Nephron (organoid): Measurements from ENCODE around the gene RNF224.
A peak's percentile ranks its signal among the peaks of the same experiment; 100 is the strongest.
"Not testable (repeated sequence)": the region's sequence is repeated elsewhere in the genome, so short reads cannot be mapped to it uniquely, and the experiment has no call there.

Source experiments
- H3K27ac Mint-ChIP-seq, 3 experiments: 2 replicates each; pipeline ENCODE4 v1.8.0; 2020; ENCODE audit warnings: mixed read lengths in 3 of 3, mild to moderate bottlenecking in 2 of 3, moderate library complexity in 1 of 3
- H3K27me3 Mint-ChIP-seq: 2 replicates; pipeline ENCODE4 v1.8.0; 2021; ENCODE audit warnings: low read depth, mild to moderate bottlenecking, moderate library complexity, mixed read lengths
- H3K36me3 Mint-ChIP-seq: 2 replicates; pipeline ENCODE4 v1.8.0; 2020; ENCODE audit warnings: low read depth, mixed read lengths
- H3K4me1 Mint-ChIP-seq: 2 replicates; pipeline ENCODE4 v1.8.0; 2020; ENCODE audit warnings: mixed read lengths
- H3K4me3 Mint-ChIP-seq, 3 experiments: 2 replicates each; pipeline ENCODE4 v1.8.0; 2020; ENCODE audit warnings: mild to moderate bottlenecking in 3 of 3, mixed read lengths in 3 of 3, moderate library complexity in 2 of 3
- H3K9me3 Mint-ChIP-seq: 2 replicates; pipeline ENCODE4 v1.8.0; 2020; ENCODE audit warnings: mixed read lengths
- TF ChIP-seq, protein P1 (sequence below), 3 experiments: fragments of 200-600 bp; sonication (generic); IDR thresholded peaks; one replicate each; pipeline ENCODE4 v1.5.0; 2021; ENCODE audit warnings: antibody characterized with exemption in 3 of 3; ENCODE audit not compliant: unreplicated experiment in 3 of 3

RNF224 gene

DNA sequence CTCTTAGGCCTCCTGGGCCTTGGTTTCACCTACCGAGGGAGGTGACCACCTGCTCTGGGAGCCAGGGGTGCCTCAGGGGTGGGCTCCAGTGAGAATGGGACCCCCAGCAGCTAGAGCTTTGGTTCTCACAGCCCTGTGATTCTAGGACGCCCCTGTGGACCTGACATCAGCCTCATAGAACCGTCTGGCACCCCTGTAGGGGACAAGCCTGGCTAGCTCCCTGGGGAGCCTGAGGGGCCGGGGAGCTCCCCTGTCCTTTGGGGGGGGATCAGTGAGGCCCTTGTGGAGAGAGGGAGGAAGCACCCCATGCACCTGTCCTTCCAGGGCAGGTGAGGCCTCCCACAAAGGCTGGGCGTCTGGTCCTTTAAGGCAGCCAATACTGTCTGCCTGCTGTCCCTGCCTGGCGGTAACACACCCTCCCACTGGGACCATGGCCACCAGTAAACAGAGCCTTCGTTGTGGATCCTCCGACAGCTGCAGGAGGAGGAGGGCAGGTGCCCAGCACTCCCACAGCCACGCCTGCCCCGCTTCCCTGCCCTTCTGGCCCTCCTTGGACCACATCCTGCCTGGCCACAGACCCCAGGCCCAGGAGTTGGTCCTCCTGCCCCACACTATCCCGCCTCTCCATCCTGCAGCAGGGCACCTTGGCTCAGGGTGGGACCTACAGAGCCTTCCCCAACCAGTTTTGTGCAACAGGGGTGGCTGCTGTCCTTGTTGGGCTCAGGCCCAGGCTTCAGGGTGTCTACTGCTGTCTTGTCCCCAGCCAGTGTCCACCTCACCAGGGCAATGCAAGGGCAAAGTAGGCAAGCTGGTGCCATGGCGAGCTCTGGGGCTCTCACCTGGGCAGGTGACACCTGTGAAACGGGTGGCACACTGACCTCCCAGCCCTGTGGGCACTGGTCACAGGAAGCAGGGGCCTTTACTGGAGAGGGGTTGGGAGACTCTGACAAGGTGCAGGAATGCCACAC, 10.7 kb downstream of the RNF224 start:
- H3K4me3 Mint-ChIP-seq = peak overlapping the region; percentile 54 to 70 (median 56)
- peak overlapping the region; percentile 23 to 51 (median 40) for H3K27ac Mint-ChIP-seq
- TF ChIP-seq, protein P1, sequence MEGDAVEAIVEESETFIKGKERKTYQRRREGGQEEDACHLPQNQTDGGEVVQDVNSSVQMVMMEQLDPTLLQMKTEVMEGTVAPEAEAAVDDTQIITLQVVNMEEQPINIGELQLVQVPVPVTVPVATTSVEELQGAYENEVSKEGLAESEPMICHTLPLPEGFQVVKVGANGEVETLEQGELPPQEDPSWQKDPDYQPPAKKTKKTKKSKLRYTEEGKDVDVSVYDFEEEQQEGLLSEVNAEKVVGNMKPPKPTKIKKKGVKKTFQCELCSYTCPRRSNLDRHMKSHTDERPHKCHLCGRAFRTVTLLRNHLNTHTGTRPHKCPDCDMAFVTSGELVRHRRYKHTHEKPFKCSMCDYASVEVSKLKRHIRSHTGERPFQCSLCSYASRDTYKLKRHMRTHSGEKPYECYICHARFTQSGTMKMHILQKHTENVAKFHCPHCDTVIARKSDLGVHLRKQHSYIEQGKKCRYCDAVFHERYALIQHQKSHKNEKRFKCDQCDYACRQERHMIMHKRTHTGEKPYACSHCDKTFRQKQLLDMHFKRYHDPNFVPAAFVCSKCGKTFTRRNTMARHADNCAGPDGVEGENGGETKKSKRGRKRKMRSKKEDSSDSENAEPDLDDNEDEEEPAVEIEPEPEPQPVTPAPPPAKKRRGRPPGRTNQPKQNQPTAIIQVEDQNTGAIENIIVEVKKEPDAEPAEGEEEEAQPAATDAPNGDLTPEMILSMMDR (IDR thresholded peaks at IDR 0.05; ENCODE audit: unreplicated experiment in 3 of 3) = no peak
- peaks cover 5% of the 10 kb centered on the region for H3K27me3 Mint-ChIP-seq
- H3K4me1 Mint-ChIP-seq = peaks cover 31% of the 10 kb centered on the region
- peaks cover 10% of the 10 kb centered on the region for H3K36me3 Mint-ChIP-seq
- H3K9me3 Mint-ChIP-seq = no peaks in the 10 kb centered on the region

DNA sequence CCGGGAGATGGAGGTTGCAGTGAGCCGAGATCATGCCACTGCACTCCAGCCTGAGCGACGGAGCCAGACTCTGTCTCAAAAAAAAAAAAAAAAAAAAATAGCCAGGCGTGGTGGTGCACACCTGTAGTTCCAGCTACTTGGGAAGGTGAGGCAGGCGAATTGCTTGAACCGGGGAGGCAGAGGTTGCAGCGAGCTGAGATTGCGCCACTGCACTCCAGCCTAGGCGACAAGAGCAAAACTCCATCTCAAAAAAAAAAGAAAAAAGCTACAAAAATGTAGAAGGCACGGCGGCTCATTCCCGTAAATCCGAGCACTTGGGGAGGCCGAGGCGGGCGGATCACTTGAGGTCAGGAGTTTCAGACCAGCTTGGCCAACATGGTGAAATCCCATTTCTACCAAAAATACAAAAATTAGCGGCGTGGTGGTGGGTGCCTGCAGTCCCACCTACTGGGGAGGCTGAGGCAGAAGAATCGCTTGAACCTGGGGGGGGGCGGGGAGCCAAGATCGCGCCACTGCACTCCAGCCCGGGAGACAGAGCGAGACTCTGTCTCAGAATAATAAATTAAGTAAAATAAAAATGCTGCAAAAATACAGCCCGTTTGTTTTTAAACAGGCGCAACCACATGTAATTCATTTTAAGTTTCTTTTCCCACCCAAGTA, 12.4 kb downstream of the RNF224 start:
- H3K27me3 Mint-ChIP-seq, H3K9me3 Mint-ChIP-seq: not testable (repeated sequence)
- Mint-ChIP-seq H3K27ac (peak overlapping the region in 2 of 3 experiments; percentile 69 to 84), H3K4me3 (peak overlapping the region; percentile 79 to 86 (median 84)), H3K4me1 (peaks cover 38% of the 10 kb centered on the region), H3K36me3 (peaks cover 19% of the 10 kb centered on the region)

DNA sequence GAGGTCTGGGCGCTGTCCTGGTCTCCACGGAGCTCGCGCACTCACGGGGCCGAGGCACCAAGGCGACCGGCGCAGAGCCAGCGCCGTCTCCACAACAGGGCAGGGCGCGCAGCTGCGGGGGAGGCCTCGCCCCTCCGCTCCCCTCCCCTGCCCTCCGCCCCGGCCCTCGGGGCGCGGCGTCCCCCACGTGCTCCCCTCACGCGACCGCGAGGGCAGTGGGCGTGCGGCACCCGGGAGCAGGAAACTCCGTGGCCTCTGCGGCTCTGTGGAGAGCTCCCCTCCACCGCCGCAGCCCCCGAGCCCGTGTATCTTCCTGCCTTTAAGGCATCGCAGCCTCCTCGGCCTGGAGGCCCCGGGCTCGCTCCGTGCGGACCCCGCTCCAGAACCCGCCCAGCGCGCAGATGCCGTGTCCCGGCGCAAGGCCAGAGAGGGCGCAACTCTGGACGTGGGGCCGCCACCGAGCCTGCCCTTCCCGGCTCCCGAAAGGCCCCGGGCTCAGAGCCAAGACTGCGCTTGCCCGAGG, 13.1 kb downstream of the RNF224 start:
- Mint-ChIP-seq H3K9me3 (no peaks in the 10 kb centered on the region), H3K27ac (peak overlapping the region; percentile 69 to 84 (median 73)), H3K4me1 (peaks cover 34% of the 10 kb centered on the region), H3K36me3 (peaks cover 19% of the 10 kb centered on the region), H3K4me3 (peak overlapping the region; percentile 79 to 86 (median 84)), H3K27me3 (no peaks in the 10 kb centered on the region)
- TF ChIP-seq, protein P1 (IDR thresholded peaks at IDR 0.05; ENCODE audit: unreplicated experiment in 3 of 3) = no peak

DNA sequence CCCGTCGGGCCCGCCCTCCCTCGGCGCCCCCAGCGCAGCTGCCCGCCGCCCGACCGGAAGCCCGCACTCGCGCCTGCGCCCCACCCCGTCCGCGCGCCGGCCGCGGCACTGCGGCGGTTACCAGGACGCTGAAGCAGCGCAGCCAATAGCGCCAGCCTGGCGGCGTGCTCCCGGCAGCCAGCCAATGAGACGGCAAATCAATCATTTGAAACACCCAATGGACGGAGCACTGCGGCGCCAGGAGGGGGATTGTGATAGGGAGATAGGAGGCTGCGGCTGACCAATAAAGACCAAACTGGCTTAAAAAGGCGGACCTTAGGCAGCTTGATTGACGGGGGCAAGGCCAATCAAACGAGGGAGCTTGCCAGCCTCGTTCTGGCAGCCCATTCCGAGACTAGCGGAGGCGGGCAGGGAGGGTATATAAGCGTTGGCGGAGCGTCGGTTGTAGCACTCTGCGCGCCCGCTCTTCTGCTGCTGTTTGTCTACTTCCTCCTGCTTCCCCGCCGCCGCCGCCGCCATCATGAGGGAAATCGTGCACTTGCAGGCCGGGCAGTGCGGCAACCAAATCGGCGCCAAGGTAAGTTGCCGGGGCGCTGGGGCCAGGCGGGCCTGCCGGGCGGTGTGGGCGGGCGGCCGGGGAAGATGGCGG, 13.7 kb downstream of the RNF224 start, which contains the start of gene TUBB4B:
Gene TUBB4B (plus strand): TSS at position 447 of the 649 bp plus-strand sequence. CDS start 74 bp downstream, at position 521.
- H3K27me3 Mint-ChIP-seq = no peaks in the 10 kb centered on the region
- no peaks in the 10 kb centered on the region for H3K9me3 Mint-ChIP-seq
- peaks cover 34% of the 10 kb centered on the region for H3K4me1 Mint-ChIP-seq
- peak within 1 kb of the TSS; percentile 73 to 95 (median 94) for H3K27ac Mint-ChIP-seq
- TF ChIP-seq, protein P1 (IDR thresholded peaks at IDR 0.05; ENCODE audit: unreplicated experiment in 3 of 3) = no peak
- H3K36me3 Mint-ChIP-seq = peaks cover 19% of the 10 kb centered on the region
- peak within 1 kb of the TSS; percentile 89 to 96 (median 93) for H3K4me3 Mint-ChIP-seq

DNA sequence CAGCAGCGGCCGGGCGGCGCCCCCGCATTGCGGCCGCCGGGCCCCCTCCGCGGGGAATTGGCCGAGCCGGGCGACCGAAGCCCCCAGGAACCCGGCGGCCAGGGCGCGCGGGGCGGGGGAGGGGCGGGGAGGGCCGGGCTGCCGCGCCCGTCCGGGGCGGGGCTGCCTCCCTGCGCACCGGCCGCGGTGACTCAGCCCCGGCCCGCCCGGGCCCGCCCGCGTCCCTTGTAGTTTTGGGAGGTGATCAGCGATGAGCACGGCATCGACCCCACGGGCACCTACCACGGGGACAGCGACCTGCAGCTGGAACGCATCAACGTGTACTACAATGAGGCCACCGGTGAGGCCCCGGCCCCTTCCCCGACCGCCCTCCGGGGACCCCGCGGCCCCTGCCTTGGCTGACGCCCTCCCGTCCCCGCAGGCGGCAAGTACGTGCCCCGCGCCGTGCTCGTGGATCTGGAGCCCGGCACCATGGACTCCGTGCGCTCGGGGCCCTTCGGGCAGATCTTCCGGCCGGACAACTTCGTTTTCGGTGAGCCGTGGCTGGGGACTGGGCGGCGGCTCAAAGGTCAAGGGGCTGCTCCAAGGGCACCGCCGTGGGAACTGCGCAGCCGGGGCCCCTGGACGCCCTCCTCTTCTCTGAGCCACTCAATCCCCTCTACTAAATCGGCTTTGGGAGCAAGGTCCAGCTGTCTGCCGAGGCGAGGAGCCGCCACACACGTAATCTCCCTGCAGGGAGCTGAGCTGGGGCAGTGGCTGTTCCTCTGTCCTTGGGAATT, 14.4 kb downstream of the RNF224 start:
- H3K4me3 Mint-ChIP-seq = peak overlapping the region; percentile 89 to 96 (median 93)
- peaks cover 19% of the 10 kb centered on the region for H3K36me3 Mint-ChIP-seq
- no peaks in the 10 kb centered on the region for H3K27me3 Mint-ChIP-seq

More for the DNA sequence above, 14.4 kb downstream of the RNF224 start:
- TF ChIP-seq, protein P1 (IDR thresholded peaks at IDR 0.05; ENCODE audit: unreplicated experiment in 3 of 3) = no peak
- Mint-ChIP-seq H3K9me3 (no peaks in the 10 kb centered on the region), H3K27ac (peak overlapping the region; percentile 73 to 95 (median 74)), H3K4me1 (peaks cover 34% of the 10 kb centered on the region)
